RWPE2 (cell line): ENCODE results near the gene B3GNT9.

Source experiments
- ATAC-seq: fragments of 200-7000 bp; cut with Tn5 transposase; 3 replicates; pipeline ENCODE4 v1.9.1; 2021; ENCODE audit warnings: low read depth
- DNase-seq: peaks from one replicate; pipeline ENCODE4 v3.0.0-alpha.2; 2020; ENCODE audit warnings: low spot score
- H3K27ac ChIP-seq: fragments of 450-650 bp; 2 replicates; pipeline ENCODE4 v1.5.1; 2017; ENCODE audit warnings: mild to moderate bottlenecking; ENCODE audit not compliant: poor library complexity, severe bottlenecking
- H3K27me3 ChIP-seq: fragments of 250-450 bp; sonication (Bioruptor Pico); 2 replicates; pipeline ENCODE4 v1.5.1; 2021; ENCODE audit warnings: mild to moderate bottlenecking, moderate library complexity; ENCODE audit not compliant: insufficient read depth, poor library complexity, severe bottlenecking
- H3K36me3 ChIP-seq: fragments of 250-450 bp; sonication (Bioruptor Pico); 2 replicates; pipeline ENCODE4 v1.5.1; 2020; ENCODE audit warnings: low read depth, mild to moderate bottlenecking, moderate library complexity
- H3K4me1 ChIP-seq: fragments of 250-450 bp; sonication (Bioruptor Pico); 2 replicates; pipeline ENCODE4 v1.5.1; 2021; ENCODE audit warnings: mild to moderate bottlenecking, moderate library complexity; ENCODE audit not compliant: insufficient read depth, poor library complexity, severe bottlenecking
- H3K4me3 ChIP-seq: fragments of 250-450 bp; sonication (Bioruptor Pico); 2 replicates; pipeline ENCODE4 v1.5.1; 2021; ENCODE audit warnings: mild to moderate bottlenecking, moderate library complexity; ENCODE audit not compliant: severe bottlenecking
- H3K9me3 ChIP-seq: fragments of 250-450 bp; sonication (Bioruptor Pico); 2 replicates; pipeline ENCODE4 v1.5.1; 2021; ENCODE audit warnings: mild to moderate bottlenecking, moderate library complexity; ENCODE audit not compliant: severe bottlenecking
- TF ChIP-seq, protein P1 (sequence below): fragments of 450-650 bp; IDR thresholded peaks from one replicate; pipeline ENCODE4 v1.5.1; 2017; ENCODE audit warnings: mild to moderate bottlenecking, moderate library complexity; ENCODE audit not compliant: poor library complexity, severe bottlenecking

Gene B3GNT9

DNA sequence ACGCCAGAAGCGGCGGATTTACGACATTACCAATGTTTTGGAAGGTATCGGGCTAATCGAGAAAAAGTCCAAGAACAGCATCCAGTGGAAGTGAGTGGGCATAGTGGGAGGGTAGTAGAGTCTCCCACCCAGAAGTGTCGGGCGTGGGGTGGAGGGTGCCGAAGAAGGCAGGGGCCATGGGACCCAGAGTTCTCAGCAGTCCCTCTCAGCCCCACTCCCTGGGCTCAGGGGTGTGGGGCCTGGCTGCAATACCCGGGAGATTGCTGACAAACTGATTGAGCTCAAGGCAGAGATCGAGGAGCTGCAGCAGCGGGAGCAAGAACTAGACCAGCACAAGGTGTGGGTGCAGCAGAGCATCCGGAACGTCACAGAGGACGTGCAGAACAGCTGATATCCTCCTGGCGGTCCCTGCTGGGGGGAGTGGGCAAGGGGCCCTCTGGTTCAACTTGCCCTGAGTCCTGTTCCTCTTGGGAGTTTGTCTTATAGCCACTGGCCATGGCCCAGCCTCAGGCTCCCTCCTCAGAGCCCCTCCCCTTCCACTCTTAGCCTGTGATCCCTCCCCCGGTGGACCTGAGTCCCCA, 42.1 kb upstream of the B3GNT9 start:
- H3K9me3 ChIP-seq = no peaks in the 10 kb centered on the region
- H3K4me1 ChIP-seq = peaks cover 8% of the 10 kb centered on the region
- no peaks in the 10 kb centered on the region for H3K27me3 ChIP-seq
- no peak for ATAC-seq
- DNase-seq = no peak
- peak overlapping the region; percentile 79 for H3K4me3 ChIP-seq
- peaks cover 52% of the 10 kb centered on the region for H3K36me3 ChIP-seq
- TF ChIP-seq, protein P1, sequence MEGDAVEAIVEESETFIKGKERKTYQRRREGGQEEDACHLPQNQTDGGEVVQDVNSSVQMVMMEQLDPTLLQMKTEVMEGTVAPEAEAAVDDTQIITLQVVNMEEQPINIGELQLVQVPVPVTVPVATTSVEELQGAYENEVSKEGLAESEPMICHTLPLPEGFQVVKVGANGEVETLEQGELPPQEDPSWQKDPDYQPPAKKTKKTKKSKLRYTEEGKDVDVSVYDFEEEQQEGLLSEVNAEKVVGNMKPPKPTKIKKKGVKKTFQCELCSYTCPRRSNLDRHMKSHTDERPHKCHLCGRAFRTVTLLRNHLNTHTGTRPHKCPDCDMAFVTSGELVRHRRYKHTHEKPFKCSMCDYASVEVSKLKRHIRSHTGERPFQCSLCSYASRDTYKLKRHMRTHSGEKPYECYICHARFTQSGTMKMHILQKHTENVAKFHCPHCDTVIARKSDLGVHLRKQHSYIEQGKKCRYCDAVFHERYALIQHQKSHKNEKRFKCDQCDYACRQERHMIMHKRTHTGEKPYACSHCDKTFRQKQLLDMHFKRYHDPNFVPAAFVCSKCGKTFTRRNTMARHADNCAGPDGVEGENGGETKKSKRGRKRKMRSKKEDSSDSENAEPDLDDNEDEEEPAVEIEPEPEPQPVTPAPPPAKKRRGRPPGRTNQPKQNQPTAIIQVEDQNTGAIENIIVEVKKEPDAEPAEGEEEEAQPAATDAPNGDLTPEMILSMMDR = no peak
- H3K27ac ChIP-seq = peak overlapping the region; percentile 61

DNA sequence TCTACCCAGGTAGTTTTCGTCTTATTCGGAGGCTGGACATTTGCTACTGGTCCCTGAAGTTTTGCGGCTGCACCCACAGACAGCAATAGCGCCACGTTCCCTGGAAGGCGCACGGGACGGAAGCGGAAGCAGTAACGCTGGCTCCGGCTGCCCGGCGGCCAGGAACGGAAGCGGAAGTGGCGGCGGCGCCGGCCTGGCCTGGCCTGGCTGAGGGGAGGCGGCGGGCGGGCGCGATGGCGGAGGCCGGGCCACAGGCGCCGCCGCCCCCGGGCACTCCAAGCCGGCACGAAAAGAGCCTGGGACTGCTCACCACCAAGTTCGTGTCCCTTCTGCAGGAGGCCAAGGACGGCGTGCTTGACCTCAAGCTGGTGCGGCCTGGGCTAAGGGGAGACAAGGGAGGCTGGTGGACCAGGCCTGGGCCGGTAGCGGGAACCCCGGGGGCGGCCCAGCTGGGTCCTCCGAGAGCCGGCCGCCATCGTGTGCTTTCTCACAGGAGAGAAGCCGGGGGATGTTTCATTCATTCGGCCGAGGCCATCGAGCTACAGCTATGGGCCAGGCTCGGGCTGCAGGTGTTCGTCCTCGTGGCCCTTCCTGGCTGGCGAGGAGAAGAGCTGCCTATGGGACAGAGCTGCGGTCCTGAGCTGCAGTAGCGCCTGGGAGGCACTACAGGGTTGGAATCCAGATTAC, 41.3 kb upstream of the B3GNT9 start, which contains the start of gene E2F4:
TSS of gene E2F4 (plus strand) at position 161 of the 687 bp plus-strand sequence. CDS start at position 234, 73 bp downstream.
- DNase-seq = peak; percentile 91
- peaks cover 8% of the 10 kb centered on the region for H3K4me1 ChIP-seq

GRCh38 chr16:67191411-67191994, 40.7 kb upstream of the B3GNT9 start:
- TF ChIP-seq, protein P1 = no peak
- peaks cover 8% of the 10 kb centered on the region for H3K4me1 ChIP-seq
- H3K36me3 ChIP-seq = peaks cover 38% of the 10 kb centered on the region
- H3K9me3 ChIP-seq = no peaks in the 10 kb centered on the region
- ATAC-seq = no peak
- DNase-seq = no peak
- H3K27ac ChIP-seq = peak overlapping the region; percentile 61
- H3K4me3 ChIP-seq = peak overlapping the region; percentile 79
- H3K27me3 ChIP-seq = no peaks in the 10 kb centered on the region

More for the DNA sequence above, 41.3 kb upstream of the B3GNT9 start, which contains the start of gene E2F4:
- Histone ChIP-seq H3K36me3 (peaks cover 45% of the 10 kb centered on the region), H3K4me3 (peak within 1 kb of the TSS; percentile 79), H3K27me3 (no peaks in the 10 kb centered on the region), H3K9me3 (no peaks in the 10 kb centered on the region), H3K27ac (peak within 1 kb of the TSS; percentile 61)
- ATAC-seq = peak; percentile 96
- TF ChIP-seq, protein P1 = no peak

- no peak overlapping the region for H3K27ac ChIP-seq
- no peaks in the 10 kb centered on the region for H3K27me3 ChIP-seq
- H3K4me3 ChIP-seq = no peak overlapping the region
- TF ChIP-seq, protein P1 = no peak
- peaks cover 8% of the 10 kb centered on the region for H3K4me1 ChIP-seq
- ATAC-seq = no peak
- no peaks in the 10 kb centered on the region for H3K9me3 ChIP-seq
- DNase-seq = no peak
- H3K36me3 ChIP-seq = peaks cover 31% of the 10 kb centered on the region
Measured at GRCh38 chr16:67190448-67191399, 39.9 kb upstream of the B3GNT9 start.
